K562 (cell line): ENCODE data around the gene CLCF1. TPM values are rescaled to one million over a fixed set of nuclear protein-coding genes. Genes with fewer than 3 reads are reported as not detected.
A peak's percentile ranks its signal among the peaks of the same experiment; 100 is the strongest.

Source experiments
- ATF3 ChIP-seq, 2 experiments: fragments of 450-650 bp in 1 of 2; sonication (generic) in 1 of 2; formaldehyde crosslinking in 1 of 2; IDR thresholded peaks in 1 of 2; conservative IDR thresholded peaks in 1 of 2; 2 replicates each; pipeline versions ENCODE4 v1.6.1 to v1.8.1; 2016 to 2023; ENCODE audit warnings: mild to moderate bottlenecking in 2 of 2, moderate library complexity in 2 of 2, inconsistent platforms in 1 of 2, missing genetic modification reagents in 1 of 2
- CBX5 ChIP-seq: IDR thresholded peaks from 2 replicates; pipeline ENCODE4 v1.6.1; 2014; ENCODE audit warnings: low read depth, borderline replicate concordance
- JUN ChIP-seq, 2 experiments: sonication (generic) in 1 of 2; formaldehyde crosslinking in 1 of 2; IDR thresholded peaks; 2 replicates each; pipeline versions ENCODE4 v1.6.1 to v1.8.0; 2012 to 2022; ENCODE audit warnings: borderline replicate concordance in 2 of 2, mild to moderate bottlenecking in 2 of 2, improper control_type of control experiment in 1 of 2, low read depth in 1 of 2, low read length in 1 of 2, missing genetic modification reagents in 1 of 2
- KAT7 ChIP-seq: sonication (generic); formaldehyde crosslinking; IDR thresholded peaks from 2 replicates; pipeline ENCODE4 v1.8.0; 2022; ENCODE audit warnings: missing genetic modification reagents, mild to moderate bottlenecking, borderline replicate concordance
- L3MBTL2 ChIP-seq: fragments of 450-650 bp; IDR thresholded peaks from 2 replicates; pipeline ENCODE4 v1.6.1; 2016; ENCODE audit warnings: mild to moderate bottlenecking, moderate library complexity
- SMARCA5 ChIP-seq: fragments of 450-650 bp; IDR thresholded peaks from 2 replicates; pipeline ENCODE4 v1.6.1; 2016
- XRCC3 ChIP-seq: fragments of 450-650 bp; IDR thresholded peaks from 2 replicates; pipeline ENCODE4 v1.6.1; 2017; ENCODE audit warnings: mild to moderate bottlenecking, moderate library complexity
- ZBTB33 ChIP-seq: sonication (generic); formaldehyde crosslinking; IDR thresholded peaks from 2 replicates; pipeline ENCODE4 v1.8.1; 2023; ENCODE audit warnings: mild to moderate bottlenecking, missing genetic modification reagents
- ZFP36 ChIP-seq: fragments of 150-350 bp; IDR thresholded peaks from 2 replicates; pipeline ENCODE4 v1.6.1; 2018; ENCODE audit warnings: low read length, low read depth; ENCODE audit not compliant: partially characterized antibody
- ZNF143 ChIP-seq: sonication (generic); formaldehyde crosslinking; IDR thresholded peaks from 2 replicates; pipeline ENCODE4 v1.9.0; 2022; ENCODE audit warnings: mild to moderate bottlenecking, missing genetic modification reagents
- ZNF165 ChIP-seq: fragments of 250-450 bp; sonication (Bioruptor Pico); IDR thresholded peaks from 2 replicates; pipeline ENCODE4 v1.4.0; 2020; ENCODE audit warnings: borderline replicate concordance
- ZNF263 ChIP-seq: sonication (generic); formaldehyde crosslinking; IDR thresholded peaks from 2 replicates; pipeline ENCODE4 v1.8.0; 2022; ENCODE audit warnings: mild to moderate bottlenecking, missing genetic modification reagents, borderline replicate concordance
- polyA plus RNA-seq, 8 experiments: library from polyadenylated mRNA; depleted of rRNA in 4 of 8; stranded (reverse) in 5 of 8; unstranded in 3 of 8; fragments of >200 nt; fragmentation: Nextera tagmentation in 2 of 8; fragmentation: Illumina TruSeq in 1 of 8; extraction: Ambion mirVana in 2 of 8; extraction: Trizol in 1 of 8; gene quantifications; 2 replicates each; pipeline versions ENCODE4 v1.2.1 to v1.2.3, GENCODE V29; 2011 to 2014; ENCODE audit warnings: inconsistent platforms in 1 of 8, missing spikeins in 1 of 8
- total RNA-seq, 7 experiments: library from RNA; depleted of rRNA in 6 of 7; stranded (reverse); fragments of >200 nt in 6 of 7; fragmentation: Illumina TruSeq in 2 of 7; extraction: Trizol in 2 of 7; gene quantifications; 2 replicates each; pipeline versions ENCODE4 v1.2.1 to v1.2.3, GENCODE V29; 2011 to 2021; ENCODE audit warnings: low replicate concordance in 1 of 7
- TF ChIP-seq, protein P1 (sequence below): sonication (generic); formaldehyde crosslinking; IDR thresholded peaks from 2 replicates; pipeline ENCODE4 v1.8.1; 2023; ENCODE audit warnings: mild to moderate bottlenecking, missing genetic modification reagents, moderate library complexity

Gene CLCF1
- total and polyA plus RNA-seq, 9 of the 15 experiments (the other 6 are each of a cell fraction or from before 2014, with no cell fraction given) = 0.49 to 5.8 (median 3.0) TPM

DNA sequence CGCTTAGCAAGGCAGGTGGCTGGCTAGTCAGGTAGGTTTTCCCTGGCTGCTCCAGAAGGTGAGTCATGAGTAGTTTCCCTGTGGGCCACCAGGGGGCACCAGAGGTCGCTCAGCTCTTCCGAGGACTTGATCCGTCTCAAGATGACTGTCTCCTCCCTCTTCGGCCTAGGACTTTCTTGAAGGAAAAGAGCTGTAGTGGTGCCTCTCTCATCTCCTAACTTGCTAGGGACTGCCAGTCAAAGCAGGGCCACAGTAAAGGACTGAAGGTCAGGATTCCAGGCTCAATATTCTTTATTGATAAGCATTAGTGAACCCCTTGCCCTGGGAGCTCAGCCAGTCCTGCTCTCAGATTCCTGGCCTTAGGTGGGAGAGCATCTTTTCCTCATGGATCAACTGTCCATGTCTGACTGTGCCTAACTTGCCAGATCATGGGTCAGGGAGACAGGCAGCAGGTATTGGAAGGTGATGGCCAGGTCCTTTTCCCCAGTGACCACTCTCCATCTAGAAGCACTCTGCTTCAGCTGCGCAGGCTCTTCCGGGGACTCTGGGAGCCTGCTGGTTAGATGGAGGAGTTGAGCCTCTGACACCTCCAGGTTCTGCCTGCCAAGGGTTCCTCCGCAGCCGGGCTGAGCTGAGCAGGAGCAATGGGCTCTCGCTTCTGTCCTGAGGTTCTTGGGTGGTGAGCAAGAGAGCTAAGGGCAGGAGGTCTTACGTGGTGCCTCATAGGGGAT lies 22.0 kb downstream of the CLCF1 start (continued):
- TF ChIP-seq ZBTB33 = no peak
- TF ChIP-seq ZFP36 = peak; percentile 5
- TF ChIP-seq ZNF165 (CRISPR knock-in tag) = no peak
- TF ChIP-seq L3MBTL2 = 0 out of 2 replicates have a peak, but pooled peaks have one; percentile 24
- TF ChIP-seq SMARCA5 = no peak
- TF ChIP-seq, protein P1, sequence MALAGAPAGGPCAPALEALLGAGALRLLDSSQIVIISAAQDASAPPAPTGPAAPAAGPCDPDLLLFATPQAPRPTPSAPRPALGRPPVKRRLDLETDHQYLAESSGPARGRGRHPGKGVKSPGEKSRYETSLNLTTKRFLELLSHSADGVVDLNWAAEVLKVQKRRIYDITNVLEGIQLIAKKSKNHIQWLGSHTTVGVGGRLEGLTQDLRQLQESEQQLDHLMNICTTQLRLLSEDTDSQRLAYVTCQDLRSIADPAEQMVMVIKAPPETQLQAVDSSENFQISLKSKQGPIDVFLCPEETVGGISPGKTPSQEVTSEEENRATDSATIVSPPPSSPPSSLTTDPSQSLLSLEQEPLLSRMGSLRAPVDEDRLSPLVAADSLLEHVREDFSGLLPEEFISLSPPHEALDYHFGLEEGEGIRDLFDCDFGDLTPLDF = no peak
- TF ChIP-seq KAT7 (CRISPR knock-in tag) = no peak
- TF ChIP-seq ZNF263 (CRISPR knock-in tag) = peak; percentile 41; the same call in 1 of the 2 replicates
- no peak for TF ChIP-seq CBX5
- peak; percentile 38; the same call in 1 of the 2 replicates for TF ChIP-seq ZNF143 (CRISPR knock-in tag)
- TF ChIP-seq ATF3 (IDR thresholded peaks at IDR 0.05) = peak; percentile 75
- TF ChIP-seq ATF3 (CRISPR knock-in tag; conservative IDR thresholded peaks at IDR 0.05) = peak; percentile 70; the same call in 1 of the 2 replicates
- TF ChIP-seq JUN (IDR thresholded peaks at IDR 0.05; ENCODE audit: borderline replicate concordance, low read depth, low read length) = peak; percentile 64; the same call in 1 of the 2 replicates
- TF ChIP-seq JUN (CRISPR knock-in tag; IDR thresholded peaks at IDR 0.05; ENCODE audit: borderline replicate concordance) = peak; percentile 43; the same call in 1 of the 2 replicates
- TF ChIP-seq XRCC3 = no peak
